ENCODE measurements around the gene MAPK11.

DNA sequence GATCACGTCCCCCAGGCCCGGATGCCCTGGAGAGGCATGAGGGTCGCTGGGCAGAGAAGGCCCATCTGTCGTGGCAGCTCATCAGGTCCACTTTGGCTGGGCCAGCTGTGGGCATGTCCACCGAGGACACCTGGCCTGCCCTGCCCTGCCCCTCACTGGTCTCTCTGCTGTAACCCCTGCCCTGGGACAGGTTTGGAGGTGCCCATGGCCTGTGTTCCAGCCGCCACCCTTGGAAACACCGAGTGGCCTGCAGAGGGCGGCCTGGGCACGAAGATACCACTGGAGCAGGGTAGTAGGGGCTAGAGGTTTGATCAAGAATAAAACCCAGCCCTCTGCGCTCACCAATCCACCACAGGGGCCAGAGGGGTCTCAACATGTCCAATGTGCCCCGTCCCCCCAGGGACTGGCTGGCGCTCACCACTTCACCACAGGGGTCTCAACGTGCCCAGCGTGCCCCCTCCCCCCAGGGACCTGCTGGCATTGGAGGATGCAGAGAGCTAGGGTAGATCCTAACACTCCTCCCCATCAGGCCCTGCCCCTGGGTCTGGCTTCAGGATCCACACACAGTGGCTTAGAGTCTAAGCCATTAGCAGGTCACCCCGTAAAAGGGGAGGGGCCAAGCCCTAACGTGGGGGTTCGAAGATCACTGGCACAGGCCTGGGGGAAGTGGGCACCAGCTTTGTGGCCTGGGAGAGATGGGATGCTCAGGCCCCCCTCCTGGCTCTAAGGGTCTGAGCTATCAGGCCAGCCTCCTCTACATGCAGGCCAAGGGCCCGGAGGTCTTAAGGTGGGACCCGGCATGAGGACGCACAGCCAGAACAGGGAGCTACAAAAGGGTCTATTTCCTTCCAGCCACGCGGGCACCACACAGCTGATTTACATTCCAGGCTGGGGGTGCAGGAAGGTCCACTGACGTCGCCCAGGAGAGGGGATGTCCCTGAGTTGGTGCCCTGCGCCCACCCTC is 17.8 kb downstream of the MAPK11 start:
- TF ChIP-seq, protein P1, sequence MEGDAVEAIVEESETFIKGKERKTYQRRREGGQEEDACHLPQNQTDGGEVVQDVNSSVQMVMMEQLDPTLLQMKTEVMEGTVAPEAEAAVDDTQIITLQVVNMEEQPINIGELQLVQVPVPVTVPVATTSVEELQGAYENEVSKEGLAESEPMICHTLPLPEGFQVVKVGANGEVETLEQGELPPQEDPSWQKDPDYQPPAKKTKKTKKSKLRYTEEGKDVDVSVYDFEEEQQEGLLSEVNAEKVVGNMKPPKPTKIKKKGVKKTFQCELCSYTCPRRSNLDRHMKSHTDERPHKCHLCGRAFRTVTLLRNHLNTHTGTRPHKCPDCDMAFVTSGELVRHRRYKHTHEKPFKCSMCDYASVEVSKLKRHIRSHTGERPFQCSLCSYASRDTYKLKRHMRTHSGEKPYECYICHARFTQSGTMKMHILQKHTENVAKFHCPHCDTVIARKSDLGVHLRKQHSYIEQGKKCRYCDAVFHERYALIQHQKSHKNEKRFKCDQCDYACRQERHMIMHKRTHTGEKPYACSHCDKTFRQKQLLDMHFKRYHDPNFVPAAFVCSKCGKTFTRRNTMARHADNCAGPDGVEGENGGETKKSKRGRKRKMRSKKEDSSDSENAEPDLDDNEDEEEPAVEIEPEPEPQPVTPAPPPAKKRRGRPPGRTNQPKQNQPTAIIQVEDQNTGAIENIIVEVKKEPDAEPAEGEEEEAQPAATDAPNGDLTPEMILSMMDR (IDR thresholded peaks at IDR 0.05), result peak; percentile 61 to 78 (median 62)
- TF ChIP-seq POLR2A (IDR thresholded peaks at IDR 0.05) (no peak), POLR2AphosphoS5 (IDR thresholded peaks at IDR 0.05) (no peak)

All from transverse colon (tissue), 4 donors.